Bronchial epithelial cell (primary cell): ENCODE measurements around the gene PODXL2. TPM values are rescaled to one million over a fixed set of nuclear protein-coding genes. Genes with fewer than 3 reads are reported as not detected.

ENCODE experiments used
- DNase-seq: peaks from one replicate; pipeline ENCODE4 v3.0.0-alpha.2; 2010; ENCODE audit warnings: low read depth
- FAIRE-seq: peaks from 2 replicates; lab custom pipeline; 2011; peaks lifted over from hg19 to GRCh38; lab: Jason Lieb, UNC
- H3K27me3 ChIP-seq: 2 replicates; pipeline ENCODE4 v1.5.1; 2011; ENCODE audit warnings: low read length; ENCODE audit not compliant: control insufficient read depth, insufficient read depth
- H3K36me3 ChIP-seq: 2 replicates; pipeline ENCODE4 v1.5.1; 2011; ENCODE audit warnings: low read length; ENCODE audit not compliant: control insufficient read depth, insufficient read depth
- H3K4me3 ChIP-seq: 2 replicates; pipeline ENCODE4 v1.5.1; 2011; ENCODE audit warnings: mild to moderate bottlenecking, low read depth, low read length, control low read depth
- CTCF ChIP-seq: IDR thresholded peaks from 2 replicates; pipeline ENCODE4 v1.5.1; 2011; ENCODE audit warnings: mild to moderate bottlenecking, moderate library complexity, low read length, control low read depth, inconsistent platforms; ENCODE audit not compliant: insufficient read depth, severe bottlenecking
- total RNA-seq: library from RNA; depleted of rRNA; stranded (reverse); fragments of >200 nt; gene quantifications from 2 replicates; pipeline ENCODE4 v1.2.1, GENCODE V29; 2014

PODXL2 gene
- total RNA-seq, 1 donor from 2014 or later: 3.4 TPM

- no peak for TF ChIP-seq CTCF
- no peak for FAIRE-seq
Observed at GRCh38 chr3:127615631-127616305, 13.2 kb upstream of the PODXL2 start.

GRCh38 chr3:127616836-127617605 is 12.0 kb upstream of the PODXL2 start:
- Histone ChIP-seq H3K27me3 (no peaks in the 10 kb centered on the region), H3K36me3 (peaks cover 7% of the 10 kb centered on the region), H3K4me3 (no peak overlapping the region)
- TF ChIP-seq CTCF: no peak
- DNase-seq: no peak
- FAIRE-seq: no peak

More at GRCh38 chr3:127615631-127616305, 13.2 kb upstream of the PODXL2 start:
- Histone ChIP-seq H3K4me3 (no peak overlapping the region), H3K36me3 (peaks cover 6% of the 10 kb centered on the region), H3K27me3 (no peaks in the 10 kb centered on the region)
- no peak for DNase-seq

- no peak for DNase-seq
- no peak overlapping the region for H3K4me3 ChIP-seq
- FAIRE-seq: no peak
- H3K36me3 ChIP-seq: peaks cover 7% of the 10 kb centered on the region
- no peaks in the 10 kb centered on the region for H3K27me3 ChIP-seq
- TF ChIP-seq CTCF: no peak
Observed at GRCh38 chr3:127618891-127619290, 10.1 kb upstream of the PODXL2 start.

- FAIRE-seq: peak; percentile 92
- H3K27me3 ChIP-seq: no peaks in the 10 kb centered on the region
- TF ChIP-seq CTCF: no peak
- DNase-seq: no peak
- peaks cover 7% of the 10 kb centered on the region for H3K36me3 ChIP-seq
- no peak overlapping the region for H3K4me3 ChIP-seq
Observed at GRCh38 chr3:127620637-127621375, 8.2 kb upstream of the PODXL2 start.

GRCh38 chr3:127622031-127622430 is 7.0 kb upstream of the PODXL2 start:
- TF ChIP-seq CTCF: no peak
- DNase-seq (no peak), FAIRE-seq (no peak)

More at GRCh38 chr3:127622031-127622430, 7.0 kb upstream of the PODXL2 start:
- H3K27me3 ChIP-seq: no peaks in the 10 kb centered on the region
- no peak overlapping the region for H3K4me3 ChIP-seq
- peaks cover 7% of the 10 kb centered on the region for H3K36me3 ChIP-seq
